Activated CD8-positive, alpha-beta T cell treated with anti-CD3 and anti-CD28 coated beads for 36 hours (primary cell): ENCODE data around the gene ADAMTSL4. TPM values are rescaled to one million over a fixed set of nuclear protein-coding genes. Genes with fewer than 3 reads are reported as not detected.

Experiments used
- ATAC-seq: fragments of 200-7000 bp; cut with Tn5 transposase; one replicate; pipeline ENCODE4 v1.10.0; 2021; ENCODE audit warnings: mild to moderate bottlenecking, moderate library complexity
- CTCF ChIA-PET: fragments of 350-600 bp; sonication (Branson Sonifier 250); formaldehyde crosslinking; loops from one replicate; lab custom pipeline; 2021; ENCODE audit warnings: antibody characterized with exemption; lab: Charles Lee
- POLR2A ChIA-PET: fragments of 350-600 bp; sonication (Branson Sonifier 250); formaldehyde crosslinking; loops from one replicate; lab custom pipeline; 2021; ENCODE audit warnings: antibody characterized with exemption; lab: Charles Lee
- DNase-seq: peaks from one replicate; pipeline ENCODE4 v3.0.0-alpha.2; 2020
- H3K27ac Mint-ChIP-seq: one replicate; pipeline ENCODE4 v1.8.0; 2021; ENCODE audit warnings: mild to moderate bottlenecking, mixed read lengths
- H3K27me3 Mint-ChIP-seq: one replicate; pipeline ENCODE4 v1.8.0; 2021; ENCODE audit warnings: mixed read lengths
- H3K36me3 Mint-ChIP-seq: one replicate; pipeline ENCODE4 v1.8.0; 2021; ENCODE audit warnings: low read depth, mixed read lengths
- H3K4me1 Mint-ChIP-seq: one replicate; pipeline ENCODE4 v1.8.0; 2021; ENCODE audit warnings: low read depth, mixed read lengths
- H3K4me3 Mint-ChIP-seq: one replicate; pipeline ENCODE4 v1.8.0; 2021; ENCODE audit warnings: mild to moderate bottlenecking, moderate library complexity, mixed read lengths
- H3K9me3 Mint-ChIP-seq: one replicate; pipeline ENCODE4 v1.8.0; 2021; ENCODE audit warnings: mixed read lengths
- intact Hi-C: fragments of 100-400 bp; cut with micrococcal nuclease; formaldehyde crosslinking; loops from one replicate; pipeline ENCODE4 v1.10.0; 2022
- total RNA-seq, 2 experiments: library from RNA; stranded (reverse); gene quantifications; one replicate each; pipeline ENCODE4 v1.2.3, GENCODE V29; 2021
- TF ChIP-seq, protein P1 (sequence below): fragments of 200-600 bp; IDR thresholded peaks from one replicate; pipeline ENCODE4 v1.8.0; 2022; ENCODE audit warnings: antibody characterized with exemption, mild to moderate bottlenecking

Gene ADAMTSL4
- total RNA-seq, 2 experiments from 2014 or later: 0.11 to 0.20 TPM

DNA sequence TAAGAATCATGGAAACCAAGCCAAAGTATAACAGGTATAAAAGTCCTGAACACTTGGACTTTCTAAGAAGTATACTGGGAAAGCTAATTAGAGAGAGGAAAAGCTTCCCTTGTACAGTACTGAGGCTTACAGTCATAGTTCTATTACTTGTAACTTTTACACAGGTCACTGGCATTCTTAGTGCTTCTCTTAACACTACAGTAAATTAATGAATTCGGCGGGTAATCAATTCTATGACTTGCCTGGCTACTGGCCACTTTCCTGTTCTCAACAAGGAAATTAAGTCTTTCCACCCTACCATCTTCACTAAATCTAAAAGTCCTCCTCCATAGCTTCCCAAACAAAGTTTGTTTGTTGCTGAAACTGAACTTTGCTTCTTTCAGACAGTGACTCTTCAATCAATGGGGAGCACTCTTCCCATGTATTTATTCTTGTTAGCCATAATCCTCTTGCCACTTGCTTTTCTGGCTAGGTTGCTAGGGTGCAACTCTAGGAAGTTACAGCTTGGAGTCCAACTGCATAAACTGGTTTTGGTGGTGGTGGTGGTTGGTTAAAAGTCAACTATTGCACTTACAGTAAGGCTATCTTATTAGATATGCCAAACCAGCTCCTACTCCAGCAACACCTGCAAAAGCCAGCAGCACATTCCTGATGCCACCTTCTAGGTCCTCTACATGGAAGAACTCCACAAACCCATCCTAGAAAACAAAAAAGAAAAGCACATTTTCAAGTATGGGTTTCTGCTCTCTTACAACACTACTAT, 27.8 kb downstream of the ADAMTSL4 start:
- CTCF ChIA-PET: interaction anchor here (1.1 to 15.9 kb wide), 6 partner anchors 10 to 120 kb away, joined by 3 to 237 read pairs (median 8); partner anchors contain the start of genes ENSA and GOLPH3L
- ATAC-seq: no peak

GRCh38 chr1:150577557-150578271, 28.5 kb downstream of the ADAMTSL4 start:
- H3K27me3 Mint-ChIP-seq: no peaks in the 10 kb centered on the region
- ChIA-PET POLR2A (interaction anchor here (0.6 to 24.5 kb wide), 7 partner anchors 7 to 429 kb away, joined by 3 to 678 read pairs (median 4); partner anchors contain the start of gene ENSA), CTCF (interaction anchor here (1.1 to 15.9 kb wide), 6 partner anchors 10 to 52 kb away, joined by 3 to 237 read pairs (median 8); partner anchors contain the start of gene ENSA)
- H3K36me3 Mint-ChIP-seq: peaks cover 63% of the 10 kb centered on the region
- intact Hi-C loops: loop anchor here (2.0 to 5.0 kb wide), 2 partner anchors 15 to 35 kb away; no protein-coding TSS in a partner anchor
- peaks cover 43% of the 10 kb centered on the region for H3K4me1 Mint-ChIP-seq
- peak overlapping the region; percentile 97 for H3K4me3 Mint-ChIP-seq
- no peaks in the 10 kb centered on the region for H3K9me3 Mint-ChIP-seq
- DNase-seq: no peak
- peak overlapping the region; percentile 96 for H3K27ac Mint-ChIP-seq
- TF ChIP-seq, protein P1, sequence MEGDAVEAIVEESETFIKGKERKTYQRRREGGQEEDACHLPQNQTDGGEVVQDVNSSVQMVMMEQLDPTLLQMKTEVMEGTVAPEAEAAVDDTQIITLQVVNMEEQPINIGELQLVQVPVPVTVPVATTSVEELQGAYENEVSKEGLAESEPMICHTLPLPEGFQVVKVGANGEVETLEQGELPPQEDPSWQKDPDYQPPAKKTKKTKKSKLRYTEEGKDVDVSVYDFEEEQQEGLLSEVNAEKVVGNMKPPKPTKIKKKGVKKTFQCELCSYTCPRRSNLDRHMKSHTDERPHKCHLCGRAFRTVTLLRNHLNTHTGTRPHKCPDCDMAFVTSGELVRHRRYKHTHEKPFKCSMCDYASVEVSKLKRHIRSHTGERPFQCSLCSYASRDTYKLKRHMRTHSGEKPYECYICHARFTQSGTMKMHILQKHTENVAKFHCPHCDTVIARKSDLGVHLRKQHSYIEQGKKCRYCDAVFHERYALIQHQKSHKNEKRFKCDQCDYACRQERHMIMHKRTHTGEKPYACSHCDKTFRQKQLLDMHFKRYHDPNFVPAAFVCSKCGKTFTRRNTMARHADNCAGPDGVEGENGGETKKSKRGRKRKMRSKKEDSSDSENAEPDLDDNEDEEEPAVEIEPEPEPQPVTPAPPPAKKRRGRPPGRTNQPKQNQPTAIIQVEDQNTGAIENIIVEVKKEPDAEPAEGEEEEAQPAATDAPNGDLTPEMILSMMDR: no peak
- no peak for ATAC-seq

More for the DNA sequence above, 27.8 kb downstream of the ADAMTSL4 start:
- POLR2A ChIA-PET: interaction anchor here (1.0 to 24.5 kb wide), 7 partner anchors 8 to 425 kb away, joined by 3 to 678 read pairs (median 4); partner anchors contain the start of genes ANP32E, ENSA and GOLPH3L
- intact Hi-C loops: loop anchor here (5.0 kb wide), 1 partner anchor 35 kb away; no protein-coding TSS in a partner anchor
- TF ChIP-seq, protein P1: no peak
- Mint-ChIP-seq H3K4me1 (peaks cover 45% of the 10 kb centered on the region), H3K27ac (peak overlapping the region; percentile 96), H3K36me3 (peaks cover 69% of the 10 kb centered on the region), H3K4me3 (peak overlapping the region; percentile 97), H3K9me3 (no peaks in the 10 kb centered on the region), H3K27me3 (no peaks in the 10 kb centered on the region)
- DNase-seq: no peak

- H3K9me3 Mint-ChIP-seq: no peaks in the 10 kb centered on the region
- H3K36me3 Mint-ChIP-seq: peaks cover 55% of the 10 kb centered on the region
- peak overlapping the region; percentile 96 for H3K27ac Mint-ChIP-seq
- intact Hi-C loops: loop anchor here (2.0 to 5.0 kb wide), 2 partner anchors 16 to 34 kb away; no protein-coding TSS in a partner anchor
- DNase-seq (peak; percentile 75), ATAC-seq (peak; percentile 3)
- H3K4me1 Mint-ChIP-seq: peaks cover 35% of the 10 kb centered on the region
- H3K27me3 Mint-ChIP-seq: no peaks in the 10 kb centered on the region
- ChIA-PET CTCF (interaction anchor here (0.8 to 15.9 kb wide), 5 partner anchors 8 to 41 kb away, joined by 4 to 237 read pairs (median 5); no protein-coding TSS in a partner anchor), POLR2A (interaction anchor here (0.6 to 24.5 kb wide), 7 partner anchors 10 to 428 kb away, joined by 3 to 678 read pairs (median 4); partner anchors contain the start of gene ENSA)
- TF ChIP-seq, protein P1: no peak
- H3K4me3 Mint-ChIP-seq: peak overlapping the region; percentile 97
Measured at GRCh38 chr1:150578272-150579109, 29.3 kb downstream of the ADAMTSL4 start.

DNA sequence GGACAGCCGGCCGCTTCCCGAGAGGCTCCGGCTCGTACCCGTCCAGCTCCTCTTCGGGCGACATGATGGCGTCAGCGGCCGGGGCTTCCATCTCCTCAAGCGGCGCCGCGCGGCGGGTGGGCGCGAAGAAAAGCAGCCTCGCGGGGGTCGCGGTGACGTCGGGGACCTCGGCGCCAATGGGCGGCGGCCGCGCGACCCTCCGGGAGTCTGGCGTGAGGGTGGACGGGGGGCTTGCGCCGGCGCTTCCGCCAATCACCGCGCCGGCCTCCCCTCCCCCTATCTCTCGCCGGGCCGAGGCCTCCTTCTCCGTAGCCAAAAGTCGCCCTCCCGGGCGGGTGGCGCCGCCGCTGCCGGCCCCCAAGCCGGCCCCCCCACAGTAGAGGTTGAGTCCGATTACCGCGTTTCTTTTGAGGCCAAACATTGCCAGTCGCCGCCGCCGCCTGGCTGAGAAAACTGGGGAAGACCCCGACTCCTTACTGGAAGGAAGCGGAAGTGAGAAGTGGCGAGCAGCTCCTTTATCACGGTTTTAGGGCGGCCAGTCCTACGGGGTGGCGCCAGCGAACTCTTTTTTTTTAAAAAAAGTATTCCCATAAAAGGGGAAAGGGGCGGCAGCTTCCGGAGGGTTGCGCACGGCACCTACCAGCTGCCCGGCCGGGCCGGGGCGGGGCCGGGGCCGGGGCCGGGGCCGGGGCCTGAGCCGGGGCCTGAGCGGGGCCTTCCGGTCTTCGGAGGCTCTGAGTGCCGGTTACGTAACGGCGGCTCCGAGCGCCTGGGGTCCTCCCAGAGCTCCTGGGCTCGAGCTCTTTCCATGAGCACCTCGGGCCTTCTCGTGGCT, 30.1 kb downstream of the ADAMTSL4 start, which contains the start of gene MCL1:
MCL1 (minus strand) TSS at position 501 of the 835 bp plus-strand sequence; CDS start at position 421, 80 bp downstream.
- ChIA-PET POLR2A (interaction anchor here (0.7 to 24.5 kb wide), 10 partner anchors 10 to 395 kb away, joined by 3 to 678 read pairs (median 4); partner anchors contain the start of genes CERS2 and ENSA), CTCF (interaction anchor here (0.8 to 15.9 kb wide), 11 partner anchors 9 to 234 kb away, joined by 3 to 237 read pairs (median 5); partner anchors contain the start of gene ENSA)
- H3K9me3 Mint-ChIP-seq: no peaks in the 10 kb centered on the region
- DNase-seq (peak; percentile 94), ATAC-seq (peak; percentile 84)
- intact Hi-C loops: loop anchor here (2.0 to 5.0 kb wide), 2 partner anchors 17 to 33 kb away; no protein-coding TSS in a partner anchor
- peaks cover 49% of the 10 kb centered on the region for H3K36me3 Mint-ChIP-seq
- no peaks in the 10 kb centered on the region for H3K27me3 Mint-ChIP-seq
- TF ChIP-seq, protein P1: no peak
- H3K27ac Mint-ChIP-seq: peak within 1 kb of the TSS; percentile 97
- peak within 1 kb of the TSS; percentile 97 for H3K4me3 Mint-ChIP-seq
- H3K4me1 Mint-ChIP-seq: peaks cover 28% of the 10 kb centered on the region
